MCF 10A (cell line): ENCODE results near the gene ARHGEF33. TPM values are rescaled to one million over a fixed set of nuclear protein-coding genes. Genes with fewer than 3 reads are reported as not detected.

Experiments used
- BruUV-seq: library from RNA; stranded (reverse); fragments of 400-500 nt; replicated peaks from 2 replicates; lab custom pipeline; 2021; lab: Mats Ljungman, UMichigan
- CTCF ChIA-PET: fragments of 300-600 bp; sonication (Branson Sonifier 250); formaldehyde crosslinking; extraction: SDS; loops from one replicate; lab custom pipeline; 2021; ENCODE audit warnings: antibody characterized with exemption, inconsistent platforms; lab: Yijun Ruan, JAX
- POLR2A ChIA-PET: fragments of 300-600, 350-650 bp; sonication (Branson Sonifier 250); formaldehyde crosslinking; extraction: SDS; loops from one replicate; lab custom pipeline; 2020; ENCODE audit warnings: antibody characterized with exemption, inconsistent platforms; lab: Yijun Ruan, JAX
- DNase-seq: peaks from one replicate; pipeline ENCODE4 v3.0.0-alpha.2; 2018; ENCODE audit not compliant: unreplicated experiment
- H3K27ac Mint-ChIP-seq: one replicate; pipeline ENCODE4 v1.8.0; 2022; ENCODE audit warnings: mild to moderate bottlenecking, low read depth, mixed read lengths; ENCODE audit not compliant: unreplicated experiment
- H3K27me3 Mint-ChIP-seq: one replicate; pipeline ENCODE4 v1.8.0; 2022; ENCODE audit warnings: mixed read lengths; ENCODE audit not compliant: insufficient read depth, unreplicated experiment
- H3K36me3 Mint-ChIP-seq: one replicate; pipeline ENCODE4 v1.8.0; 2022; ENCODE audit warnings: mild to moderate bottlenecking, moderate library complexity, mixed read lengths; ENCODE audit not compliant: insufficient read depth, unreplicated experiment
- H3K4me1 Mint-ChIP-seq: one replicate; pipeline ENCODE4 v1.8.0; 2022; ENCODE audit warnings: mixed read lengths; ENCODE audit not compliant: insufficient read depth, unreplicated experiment
- H3K4me3 Mint-ChIP-seq: one replicate; pipeline ENCODE4 v1.8.0; 2022; ENCODE audit warnings: mild to moderate bottlenecking, moderate library complexity, mixed read lengths; ENCODE audit not compliant: unreplicated experiment
- H3K9me3 Mint-ChIP-seq: one replicate; pipeline ENCODE4 v1.8.0; 2022; ENCODE audit warnings: mixed read lengths; ENCODE audit not compliant: unreplicated experiment
- CTCF ChIP-seq: fragments of 200-600 bp; IDR thresholded peaks from one replicate; pipeline ENCODE4 v1.8.0; 2022; ENCODE audit warnings: antibody characterized with exemption, mild to moderate bottlenecking; ENCODE audit not compliant: unreplicated experiment
- intact Hi-C: fragments of 100-400 bp; cut with micrococcal nuclease; formaldehyde crosslinking; loops from 2 replicates; pipeline ENCODE4 v1.14.1; 2022
- total RNA-seq: library from RNA; stranded (reverse); gene quantifications from 2 replicates; pipeline ENCODE4 v1.2.3, GENCODE V29; 2022

ARHGEF33 gene
- total RNA-seq, 1 experiment from 2014 or later, result 0.07 TPM

- TF ChIP-seq CTCF, result no peak
- no peak for DNase-seq
- Mint-ChIP-seq H3K27me3 (no peaks in the 10 kb centered on the region), H3K4me1 (no peaks in the 10 kb centered on the region), H3K4me3 (no peak overlapping the region), H3K27ac (no peak overlapping the region), H3K9me3 (no peaks in the 10 kb centered on the region), H3K36me3 (no peaks in the 10 kb centered on the region)
- no TSS peak for BruUV-seq
- intact Hi-C loops, result no loop called here
- ChIA-PET CTCF (interaction anchor here (0.6 to 1.5 kb wide), 3 partner anchors 12 to 462 kb away, joined by 4 to 6 read pairs (median 5); partner anchors contain the start of genes DHX57 and MORN2), POLR2A (interaction anchor here (1.1 kb wide), 1 partner anchor 83 kb away, joined by 3 read pairs; no protein-coding TSS in a partner anchor)
Measured at GRCh38 chr2:38887347-38887746, 2.3 kb upstream of the ARHGEF33 start.

GRCh38 chr2:38887902-38888554 is 1.6 kb upstream of the ARHGEF33 start:
- DNase-seq, result no peak
- BruUV-seq, result no TSS peak
- CTCF ChIA-PET, result interaction anchor here (0.6 to 1.5 kb wide), 3 partner anchors 12 to 463 kb away, joined by 4 to 6 read pairs (median 5); partner anchors contain the start of genes DHX57 and MORN2
- Mint-ChIP-seq H3K4me3 (no peak overlapping the region), H3K9me3 (no peaks in the 10 kb centered on the region), H3K4me1 (no peaks in the 10 kb centered on the region), H3K27ac (no peak overlapping the region), H3K36me3 (no peaks in the 10 kb centered on the region), H3K27me3 (no peaks in the 10 kb centered on the region)
- POLR2A ChIA-PET, result no interaction called here
- no peak for TF ChIP-seq CTCF
- intact Hi-C loops, result no loop called here

- DNase-seq, result no peak
- no peaks in the 10 kb centered on the region for H3K36me3 Mint-ChIP-seq
- H3K4me3 Mint-ChIP-seq, result no peak overlapping the region
- TF ChIP-seq CTCF, result no peak
- no TSS peak for BruUV-seq
- H3K9me3 Mint-ChIP-seq, result no peaks in the 10 kb centered on the region
- ChIA-PET POLR2A (no interaction called here), CTCF (no interaction called here)
- intact Hi-C loops, result no loop called here
- H3K4me1 Mint-ChIP-seq, result no peaks in the 10 kb centered on the region
- no peaks in the 10 kb centered on the region for H3K27me3 Mint-ChIP-seq
- H3K27ac Mint-ChIP-seq, result no peak overlapping the region
Measured at GRCh38 chr2:38889045-38889444, 630 bp upstream of the ARHGEF33 start.

- CTCF ChIA-PET, result interaction anchor here (1.8 kb wide), 1 partner anchor 55 kb away, joined by 4 read pairs; no protein-coding TSS in a partner anchor
- no peak for TF ChIP-seq CTCF
- intact Hi-C loops, result no loop called here
- no TSS peak for BruUV-seq
- Mint-ChIP-seq H3K27me3 (no peaks in the 10 kb centered on the region), H3K4me3 (no peak overlapping the region), H3K4me1 (no peaks in the 10 kb centered on the region), H3K36me3 (no peaks in the 10 kb centered on the region), H3K9me3 (no peaks in the 10 kb centered on the region), H3K27ac (no peak overlapping the region)
- POLR2A ChIA-PET, result no interaction called here
- DNase-seq, result no peak
Measured at GRCh38 chr2:38892819-38893218, 3.1 kb downstream of the ARHGEF33 start.
